ENCODE measurements around the gene LYZ.
"Not testable (repeated sequence)": the region's sequence is repeated elsewhere in the genome, so short reads cannot be mapped to it uniquely, and the experiment has no call there.

LYZ gene

GRCh38 chr12:69348162-69348938 lies at the start of gene LYZ:
Gene LYZ, plus strand, starts transcription at chr12:69348381. Its CDS starts 28 bp downstream, at chr12:69348409.
- no peaks in the 10 kb centered on the region for H3K27me3 ChIP-seq (replicated peaks; ENCODE audit: control insufficient read depth, insufficient read depth, low read length)
- H3K4me1 ChIP-seq (ENCODE audit: control insufficient read depth, insufficient read depth, low read length), result peaks cover 5% of the 10 kb centered on the region
- H3K36me3 ChIP-seq (ENCODE audit: control insufficient read depth, insufficient read depth, low read length, severe bottlenecking), result no peaks in the 10 kb centered on the region
- no peak for DNase-seq (ENCODE audit: low read depth)
- no peak within 1 kb of the TSS for H3K4me3 ChIP-seq (ENCODE audit: low read length)
- no peak within 1 kb of the TSS for H3K9ac ChIP-seq (ENCODE audit: low read length)
- no peaks in the 10 kb centered on the region for H3K9me3 ChIP-seq (ENCODE audit: control insufficient read depth, low read length)

GRCh38 chr12:69298947-69299346 lies 49.2 kb upstream of the LYZ start:
- no peak overlapping the region for H3K4me3 ChIP-seq (ENCODE audit: low read length)
- H3K9me3 ChIP-seq (ENCODE audit: control insufficient read depth, low read length), result peaks cover 2% of the 10 kb centered on the region
- H3K9ac ChIP-seq (ENCODE audit: low read length), result no peak overlapping the region
- DNase-seq (ENCODE audit: low read depth), result no peak
- H3K4me1 ChIP-seq (ENCODE audit: control insufficient read depth, insufficient read depth, low read length), result no peaks in the 10 kb centered on the region
- no peaks in the 10 kb centered on the region for H3K36me3 ChIP-seq (ENCODE audit: control insufficient read depth, insufficient read depth, low read length, severe bottlenecking)
- no peaks in the 10 kb centered on the region for H3K27me3 ChIP-seq (replicated peaks; ENCODE audit: control insufficient read depth, insufficient read depth, low read length)

GRCh38 chr12:69304284-69304683 lies 43.9 kb upstream of the LYZ start:
- H3K27me3 ChIP-seq (replicated peaks; ENCODE audit: control insufficient read depth, insufficient read depth, low read length), result no peaks in the 10 kb centered on the region
- no peak overlapping the region for H3K9ac ChIP-seq (ENCODE audit: low read length)
- H3K9me3 ChIP-seq (ENCODE audit: control insufficient read depth, low read length), result peaks cover 20% of the 10 kb centered on the region
- DNase-seq (ENCODE audit: low read depth), result no peak
- no peaks in the 10 kb centered on the region for H3K36me3 ChIP-seq (ENCODE audit: control insufficient read depth, insufficient read depth, low read length, severe bottlenecking)
- H3K4me3 ChIP-seq (ENCODE audit: low read length), result no peak overlapping the region
- H3K4me1 ChIP-seq (ENCODE audit: control insufficient read depth, insufficient read depth, low read length), result no peaks in the 10 kb centered on the region

GRCh38 chr12:69309461-69309860 lies 38.7 kb upstream of the LYZ start:
- peaks cover 21% of the 10 kb centered on the region for H3K9me3 ChIP-seq (ENCODE audit: control insufficient read depth, low read length)
- no peak overlapping the region for H3K4me3 ChIP-seq (ENCODE audit: low read length)
- no peak for DNase-seq (ENCODE audit: low read depth)
- H3K9ac ChIP-seq (ENCODE audit: low read length), result no peak overlapping the region
- no peaks in the 10 kb centered on the region for H3K4me1 ChIP-seq (ENCODE audit: control insufficient read depth, insufficient read depth, low read length)
- H3K27me3 ChIP-seq (replicated peaks; ENCODE audit: control insufficient read depth, insufficient read depth, low read length), result peaks cover 5% of the 10 kb centered on the region
- H3K36me3 ChIP-seq (ENCODE audit: control insufficient read depth, insufficient read depth, low read length, severe bottlenecking), result no peaks in the 10 kb centered on the region

DNA sequence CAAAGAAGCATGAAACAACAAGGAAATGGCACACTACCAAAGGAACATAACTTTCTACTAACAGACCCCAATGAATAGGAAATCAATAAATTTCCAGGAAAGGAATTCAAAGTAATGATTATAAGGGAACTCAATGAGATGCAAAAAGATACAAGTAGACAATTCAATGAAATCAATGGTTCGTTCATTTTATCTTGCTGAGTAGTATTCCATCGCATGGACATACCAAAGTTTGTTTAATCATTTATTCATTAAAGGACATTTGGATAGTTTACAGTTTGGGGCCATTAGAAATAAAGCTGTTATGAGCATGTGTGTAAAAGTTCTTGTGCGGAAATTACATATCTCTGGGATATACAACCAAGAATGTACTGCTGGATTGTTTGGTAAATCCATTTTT lies 35.0 kb upstream of the LYZ start:
- H3K4me1 ChIP-seq (ENCODE audit: control insufficient read depth, insufficient read depth, low read length), result no peaks in the 10 kb centered on the region

GRCh38 chr12:69316784-69317183 lies 31.4 kb upstream of the LYZ start:
- not testable (repeated sequence) for H3K27me3 ChIP-seq (replicated peaks; ENCODE audit: control insufficient read depth, insufficient read depth, low read length); H3K4me1 ChIP-seq (ENCODE audit: control insufficient read depth, insufficient read depth, low read length); H3K9ac ChIP-seq (ENCODE audit: low read length); H3K4me3 ChIP-seq (ENCODE audit: low read length); H3K36me3 ChIP-seq (ENCODE audit: control insufficient read depth, insufficient read depth, low read length, severe bottlenecking); DNase-seq (ENCODE audit: low read depth)
- H3K9me3 ChIP-seq (ENCODE audit: control insufficient read depth, low read length), result peaks cover 13% of the 10 kb centered on the region

More for the DNA sequence above, 35.0 kb upstream of the LYZ start:
- Histone ChIP-seq H3K27me3 (replicated peaks; ENCODE audit: control insufficient read depth, insufficient read depth, low read length) (peaks cover 5% of the 10 kb centered on the region), H3K4me3 (ENCODE audit: low read length) (no peak overlapping the region), H3K9me3 (ENCODE audit: control insufficient read depth, low read length) (peaks cover 9% of the 10 kb centered on the region), H3K9ac (ENCODE audit: low read length) (no peak overlapping the region), H3K36me3 (ENCODE audit: control insufficient read depth, insufficient read depth, low read length, severe bottlenecking) (no peaks in the 10 kb centered on the region)
- no peak for DNase-seq (ENCODE audit: low read depth)

GRCh38 chr12:69317233-69317632 lies 30.9 kb upstream of the LYZ start:
- DNase-seq (ENCODE audit: low read depth); H3K9ac ChIP-seq (ENCODE audit: low read length); H3K36me3 ChIP-seq (ENCODE audit: control insufficient read depth, insufficient read depth, low read length, severe bottlenecking); H3K27me3 ChIP-seq (replicated peaks; ENCODE audit: control insufficient read depth, insufficient read depth, low read length); H3K4me1 ChIP-seq (ENCODE audit: control insufficient read depth, insufficient read depth, low read length); H3K4me3 ChIP-seq (ENCODE audit: low read length): not testable (repeated sequence)
- peaks cover 13% of the 10 kb centered on the region for H3K9me3 ChIP-seq (ENCODE audit: control insufficient read depth, low read length)

GRCh38 chr12:69318225-69318624 lies 30.0 kb upstream of the LYZ start:
- Histone ChIP-seq H3K36me3 (ENCODE audit: control insufficient read depth, insufficient read depth, low read length, severe bottlenecking) (no peaks in the 10 kb centered on the region), H3K27me3 (replicated peaks; ENCODE audit: control insufficient read depth, insufficient read depth, low read length) (peaks cover 4% of the 10 kb centered on the region)

GRCh38 chr12:69321351-69321750 lies 26.8 kb upstream of the LYZ start:
- no peaks in the 10 kb centered on the region for H3K36me3 ChIP-seq (ENCODE audit: control insufficient read depth, insufficient read depth, low read length, severe bottlenecking)
- H3K9me3 ChIP-seq (ENCODE audit: control insufficient read depth, low read length), result peaks cover 7% of the 10 kb centered on the region
- H3K27me3 ChIP-seq (replicated peaks; ENCODE audit: control insufficient read depth, insufficient read depth, low read length), result peaks cover 15% of the 10 kb centered on the region
- no peak overlapping the region for H3K4me3 ChIP-seq (ENCODE audit: low read length)
- no peaks in the 10 kb centered on the region for H3K4me1 ChIP-seq (ENCODE audit: control insufficient read depth, insufficient read depth, low read length)
- no peak for DNase-seq (ENCODE audit: low read depth)
- H3K9ac ChIP-seq (ENCODE audit: low read length), result no peak overlapping the region

More at GRCh38 chr12:69318225-69318624, 30.0 kb upstream of the LYZ start:
- Histone ChIP-seq H3K9ac (ENCODE audit: low read length) (no peak overlapping the region), H3K9me3 (ENCODE audit: control insufficient read depth, low read length) (peaks cover 10% of the 10 kb centered on the region), H3K4me3 (ENCODE audit: low read length) (no peak overlapping the region), H3K4me1 (ENCODE audit: control insufficient read depth, insufficient read depth, low read length) (no peaks in the 10 kb centered on the region)
- DNase-seq (ENCODE audit: low read depth), result no peak

- no peaks in the 10 kb centered on the region for H3K36me3 ChIP-seq (ENCODE audit: control insufficient read depth, insufficient read depth, low read length, severe bottlenecking)
- H3K4me3 ChIP-seq (ENCODE audit: low read length), result no peak overlapping the region
- peaks cover 3% of the 10 kb centered on the region for H3K9me3 ChIP-seq (ENCODE audit: control insufficient read depth, low read length)
- DNase-seq (ENCODE audit: low read depth), result no peak
- no peak overlapping the region for H3K9ac ChIP-seq (ENCODE audit: low read length)
- no peaks in the 10 kb centered on the region for H3K4me1 ChIP-seq (ENCODE audit: control insufficient read depth, insufficient read depth, low read length)
- peaks cover 33% of the 10 kb centered on the region for H3K27me3 ChIP-seq (replicated peaks; ENCODE audit: control insufficient read depth, insufficient read depth, low read length)
These were observed 23.2 kb upstream of the LYZ start for GRCh38 chr12:69324797-69325466.

DNA sequence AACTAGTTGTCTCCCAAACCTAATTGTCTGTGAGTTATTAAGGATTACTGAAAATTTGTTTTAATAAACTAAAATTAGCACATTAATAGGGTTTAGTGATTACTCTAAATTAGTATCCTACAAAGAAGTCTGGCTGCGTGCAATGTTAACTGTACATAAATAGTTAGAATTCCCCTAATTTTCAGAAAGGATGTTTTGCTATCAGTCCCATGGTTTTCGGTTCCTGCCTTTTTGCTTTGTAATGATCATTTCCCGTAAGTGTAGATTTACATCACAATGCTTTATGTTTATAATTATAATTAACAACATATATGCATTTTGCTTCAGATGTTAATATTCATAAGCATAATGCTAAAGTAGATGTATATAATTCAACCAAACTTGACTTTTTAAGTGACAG lies 19.8 kb upstream of the LYZ start:
- Histone ChIP-seq H3K4me1 (ENCODE audit: control insufficient read depth, insufficient read depth, low read length) (peaks cover 12% of the 10 kb centered on the region), H3K27me3 (replicated peaks; ENCODE audit: control insufficient read depth, insufficient read depth, low read length) (peaks cover 48% of the 10 kb centered on the region), H3K36me3 (ENCODE audit: control insufficient read depth, insufficient read depth, low read length, severe bottlenecking) (no peaks in the 10 kb centered on the region), H3K9me3 (ENCODE audit: control insufficient read depth, low read length) (peaks cover under 1% of the 10 kb centered on the region), H3K9ac (ENCODE audit: low read length) (no peak overlapping the region), H3K4me3 (ENCODE audit: low read length) (no peak overlapping the region)
- DNase-seq (ENCODE audit: low read depth), result no peak
